Naive thymus-derived CD4-positive, alpha-beta T cell (primary cell): Measurements from ENCODE around the gene UBXN6. TPM values are rescaled to one million over a fixed set of nuclear protein-coding genes. Genes with fewer than 3 reads are reported as not detected.

Experiments used
- ATAC-seq: fragments of 150-1000 bp; cut with Tn5 transposase; 2 replicates; pipeline ENCODE4 v1.10.0; 2021; ENCODE audit warnings: mild to moderate bottlenecking, moderate library complexity
- CTCF ChIA-PET: fragments of 350-600 bp; sonication (Branson Sonifier 250); formaldehyde crosslinking; loops from one replicate; lab custom pipeline; 2021; ENCODE audit warnings: antibody characterized with exemption; lab: Charles Lee
- POLR2A ChIA-PET: fragments of 350-600 bp; sonication (Branson Sonifier 250); formaldehyde crosslinking; loops from one replicate; lab custom pipeline; 2021; ENCODE audit warnings: antibody characterized with exemption, inconsistent platforms; lab: Charles Lee
- DNase-seq, 9 donors: peaks; one replicate each; pipeline versions ENCODE4 v3.0.0 to v3.0.0-alpha.2; 2020 to 2022; ENCODE audit warnings: mixed read lengths in 1 of 9
- H3K27ac ChIP-seq: one replicate; pipeline ENCODE4 v1.7.0; 2013; ENCODE audit warnings: mild to moderate bottlenecking, low read depth, low read length, moderate library complexity
- H3K27me3 ChIP-seq, 2 donors: one replicate each; pipeline ENCODE4 v1.7.0; 2013; ENCODE audit warnings: low read length in 2 of 2, mild to moderate bottlenecking in 2 of 2, moderate library complexity in 2 of 2; ENCODE audit not compliant: control insufficient read depth in 2 of 2, insufficient read depth in 2 of 2
- H3K36me3 ChIP-seq, 3 experiments: 1 replicate in 2 of 3; 2 replicates in 1 of 3; pipeline ENCODE4 v1.7.0; 2013; ENCODE audit warnings: low read length in 3 of 3, mild to moderate bottlenecking in 3 of 3, moderate library complexity in 1 of 3; ENCODE audit not compliant: insufficient read depth in 3 of 3, control insufficient read depth in 2 of 3
- H3K4me1 ChIP-seq, 2 donors: one replicate each; pipeline ENCODE4 v1.7.0; 2013; ENCODE audit warnings: low read length in 2 of 2, mild to moderate bottlenecking in 2 of 2, moderate library complexity in 1 of 2; ENCODE audit not compliant: control insufficient read depth in 2 of 2, insufficient read depth in 2 of 2
- H3K4me3 ChIP-seq: 2 replicates; pipeline ENCODE4 v1.7.0; 2013; ENCODE audit warnings: mild to moderate bottlenecking, low read length
- H3K9me3 ChIP-seq, 3 experiments: 1 replicate in 2 of 3; 2 replicates in 1 of 3; pipeline ENCODE4 v1.7.0; 2013; ENCODE audit warnings: low read length in 3 of 3; ENCODE audit not compliant: control insufficient read depth in 2 of 3
- H3K27ac Mint-ChIP-seq, 9 donors: one replicate each; pipeline ENCODE4 v1.8.0; 2020 to 2022; ENCODE audit warnings: mixed read lengths in 9 of 9, mild to moderate bottlenecking in 8 of 9, moderate library complexity in 5 of 9, inconsistent platforms in 2 of 9
- H3K27me3 Mint-ChIP-seq, 5 donors: one replicate each; pipeline ENCODE4 v1.8.0; 2021 to 2022; ENCODE audit warnings: mixed read lengths in 5 of 5, mild to moderate bottlenecking in 1 of 5
- H3K36me3 Mint-ChIP-seq, 5 donors: one replicate each; pipeline ENCODE4 v1.8.0; 2020 to 2022; ENCODE audit warnings: mixed read lengths in 5 of 5, mild to moderate bottlenecking in 3 of 5, inconsistent platforms in 1 of 5
- H3K4me1 Mint-ChIP-seq, 7 donors: one replicate each; pipeline ENCODE4 v1.8.0; 2020 to 2022; ENCODE audit warnings: mixed read lengths in 7 of 7, mild to moderate bottlenecking in 3 of 7, inconsistent platforms in 1 of 7
- H3K4me3 Mint-ChIP-seq, 10 donors: one replicate each; pipeline ENCODE4 v1.8.0; 2020 to 2022; ENCODE audit warnings: mild to moderate bottlenecking in 10 of 10, mixed read lengths in 10 of 10, moderate library complexity in 6 of 10, inconsistent platforms in 2 of 10
- H3K9me3 Mint-ChIP-seq, 11 donors: one replicate each; pipeline ENCODE4 v1.8.0; 2020 to 2022; ENCODE audit warnings: mixed read lengths in 11 of 11, mild to moderate bottlenecking in 4 of 11, inconsistent platforms in 1 of 11, moderate library complexity in 1 of 11
- intact Hi-C, 2 donors: fragments of 100-400 bp; cut with micrococcal nuclease; formaldehyde crosslinking; loops; one replicate each; pipeline ENCODE4 v1.15.1; 2023
- polyA plus RNA-seq, 2 donors: library from polyadenylated mRNA; unstranded; fragments of 300-500 nt; fragmentation: Illumina TruSeq; gene quantifications; one replicate each; pipeline ENCODE4 v1.2.3, GENCODE V29; 2021
- total RNA-seq, 6 experiments: library from RNA in 5 of 6; stranded (reverse) in 5 of 6; gene quantifications; 1 replicate in 5 of 6; 2 replicates in 1 of 6; pipeline ENCODE4 v1.2.3 and lab custom pipeline; 2021 to 2026

Gene UBXN6
- total and polyA plus RNA-seq, 7 experiments from 2014 or later: 5.4 to 68.6 (median 50.3) TPM

DNA sequence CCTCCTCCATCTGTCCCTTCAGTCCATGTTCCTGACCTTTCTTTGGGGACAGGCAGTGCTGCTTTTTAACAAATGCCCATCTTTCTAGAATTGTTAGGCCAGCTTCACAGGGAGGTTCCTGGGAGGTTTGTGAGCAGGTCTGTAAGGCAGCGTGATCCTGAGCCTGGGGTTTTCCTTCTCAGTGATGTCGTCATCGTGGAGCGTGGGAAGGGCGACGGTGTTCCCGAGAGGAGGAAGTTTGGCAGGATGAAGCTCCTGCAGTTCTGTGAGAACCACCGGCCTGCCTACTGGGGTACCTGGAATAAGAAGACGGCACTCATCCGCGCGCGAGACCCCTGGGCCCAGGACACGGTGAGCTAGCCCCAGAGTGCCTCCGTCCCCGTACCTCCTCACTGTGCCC lies 28.3 kb downstream of the UBXN6 start:
- Histone ChIP-seq H3K4me1 (no peaks in the 10 kb centered on the region), H3K9me3 (no peaks in the 10 kb centered on the region), H3K36me3 (peaks cover 0 to 43% (median 5%) of the 10 kb centered on the region in 3 experiments), H3K4me3 (no peak overlapping the region), H3K27ac (no peak overlapping the region), H3K27me3 (no peaks in the 10 kb centered on the region)
- POLR2A ChIA-PET: no interaction called here
- DNase-seq (no peak), ATAC-seq (no peak)
- CTCF ChIA-PET: no interaction called here
- Mint-ChIP-seq H3K36me3 (peaks cover 4 to 26% (median 11%) of the 10 kb centered on the region in 5 donors), H3K4me3 (no peak overlapping the region), H3K9me3 (no peaks in the 10 kb centered on the region), H3K27me3 (no peaks in the 10 kb centered on the region), H3K4me1 (peaks cover 0 to 2% (median 0%) of the 10 kb centered on the region in 7 donors), H3K27ac (no peak overlapping the region)
- intact Hi-C loops: no loop called here

DNA sequence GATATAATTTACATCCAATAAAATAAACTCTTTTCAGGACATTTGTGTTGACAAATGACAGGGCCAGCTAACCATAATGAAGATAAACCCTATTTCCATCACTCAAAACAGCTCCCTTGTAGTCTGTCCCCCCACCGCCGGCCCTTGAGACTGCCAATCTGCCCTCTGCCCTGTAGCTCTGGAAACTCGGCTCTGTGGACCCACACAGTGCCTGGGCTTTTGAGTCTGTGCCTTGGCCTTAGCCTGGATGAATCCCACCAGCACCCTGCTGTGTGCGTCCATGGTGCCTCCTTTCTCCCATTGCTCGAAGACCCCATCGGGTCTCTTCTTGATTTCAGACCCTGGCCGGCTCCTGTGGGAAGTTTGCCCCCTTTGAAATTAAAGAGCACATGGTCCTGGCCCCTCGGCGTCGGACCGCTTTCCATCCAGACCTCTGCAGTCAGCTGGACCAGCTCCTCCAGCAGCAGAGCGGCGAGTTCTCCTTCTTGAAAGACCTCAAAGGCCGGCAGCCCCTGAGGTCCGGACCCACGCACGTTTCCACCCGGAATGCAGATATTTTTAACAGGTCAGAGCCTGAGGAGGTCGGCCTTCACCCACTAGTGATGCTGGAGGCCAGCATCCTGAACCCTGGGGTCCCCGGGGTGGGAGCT lies 29.1 kb downstream of the UBXN6 start:
- DNase-seq (no peak), ATAC-seq (no peak)
- H3K27me3 ChIP-seq: no peaks in the 10 kb centered on the region
- Mint-ChIP-seq H3K4me1 (peaks cover 0 to 7% (median 0%) of the 10 kb centered on the region in 7 donors), H3K27ac (peak overlapping the region in 1 of 9 donors; percentile 25), H3K27me3 (no peaks in the 10 kb centered on the region), H3K9me3 (no peaks in the 10 kb centered on the region), H3K4me3 (no peak overlapping the region), H3K36me3 (peaks cover 4 to 32% (median 14%) of the 10 kb centered on the region in 5 donors)
- CTCF ChIA-PET: interaction anchor here (0.5 kb wide), 1 partner anchor 157 kb away, joined by 3 read pairs; no protein-coding TSS in a partner anchor
- no peak overlapping the region for H3K27ac ChIP-seq
- intact Hi-C loops: no loop called here
- no peaks in the 10 kb centered on the region for H3K9me3 ChIP-seq
- POLR2A ChIA-PET: no interaction called here
- H3K36me3 ChIP-seq: peaks cover 0 to 51% (median 5%) of the 10 kb centered on the region in 3 experiments
- no peaks in the 10 kb centered on the region for H3K4me1 ChIP-seq
- no peak overlapping the region for H3K4me3 ChIP-seq

DNA sequence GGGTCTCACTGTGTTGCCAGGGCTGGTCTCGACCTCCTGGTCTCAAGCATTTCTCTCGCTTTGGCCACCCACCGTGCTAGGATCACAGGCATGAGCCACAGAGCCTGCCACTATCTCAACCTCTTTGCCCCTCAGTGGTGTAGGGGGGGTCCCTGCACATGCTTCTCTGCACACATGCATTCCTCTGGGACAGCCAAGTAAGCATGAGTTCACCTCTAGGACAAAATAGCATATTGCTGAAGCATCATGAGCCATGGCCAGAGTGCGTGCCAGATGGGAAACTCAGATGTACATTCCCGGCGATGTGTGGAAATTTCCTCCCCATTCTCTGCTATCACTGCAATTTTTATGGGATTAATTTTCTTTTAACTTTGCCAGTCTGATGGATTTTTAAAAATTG lies 32.1 kb downstream of the UBXN6 start:
- H3K27me3 Mint-ChIP-seq: no peaks in the 10 kb centered on the region
- peaks cover 0 to 11% (median 0%) of the 10 kb centered on the region in 7 donors for H3K4me1 Mint-ChIP-seq
- no peaks in the 10 kb centered on the region for H3K9me3 Mint-ChIP-seq
- Histone ChIP-seq H3K9me3 (no peaks in the 10 kb centered on the region), H3K4me3 (no peak overlapping the region), H3K4me1 (no peaks in the 10 kb centered on the region), H3K27ac (no peak overlapping the region), H3K36me3 (peaks cover 0 to 28% (median 5%) of the 10 kb centered on the region in 3 experiments), H3K27me3 (no peaks in the 10 kb centered on the region)
- peaks cover 4 to 36% (median 13%) of the 10 kb centered on the region in 5 donors for H3K36me3 Mint-ChIP-seq
- ATAC-seq (no peak), DNase-seq (no peak)
- ChIA-PET POLR2A (no interaction called here), CTCF (no interaction called here)
- H3K4me3 Mint-ChIP-seq: no peak overlapping the region
- no peak overlapping the region for H3K27ac Mint-ChIP-seq
- intact Hi-C loops: no loop called here

GRCh38 chr19:4423416-4424126 lies 34.0 kb downstream of the UBXN6 start:
- ATAC-seq (no peak), DNase-seq (no peak)
- H3K4me1 ChIP-seq: no peaks in the 10 kb centered on the region
- no peaks in the 10 kb centered on the region for H3K27me3 ChIP-seq
- Mint-ChIP-seq H3K27ac (no peak overlapping the region), H3K36me3 (peaks cover 0 to 29% (median 5%) of the 10 kb centered on the region in 5 donors), H3K27me3 (no peaks in the 10 kb centered on the region), H3K9me3 (no peaks in the 10 kb centered on the region), H3K4me3 (no peak overlapping the region), H3K4me1 (peaks cover 0 to 9% (median 0%) of the 10 kb centered on the region in 7 donors)
- POLR2A ChIA-PET: no interaction called here
- CTCF ChIA-PET: no interaction called here
- no peak overlapping the region for H3K4me3 ChIP-seq
- peaks cover 0 to 10% (median 0%) of the 10 kb centered on the region in 3 experiments for H3K36me3 ChIP-seq
- no peak overlapping the region for H3K27ac ChIP-seq
- no peaks in the 10 kb centered on the region for H3K9me3 ChIP-seq
- intact Hi-C loops: no loop called here

DNA sequence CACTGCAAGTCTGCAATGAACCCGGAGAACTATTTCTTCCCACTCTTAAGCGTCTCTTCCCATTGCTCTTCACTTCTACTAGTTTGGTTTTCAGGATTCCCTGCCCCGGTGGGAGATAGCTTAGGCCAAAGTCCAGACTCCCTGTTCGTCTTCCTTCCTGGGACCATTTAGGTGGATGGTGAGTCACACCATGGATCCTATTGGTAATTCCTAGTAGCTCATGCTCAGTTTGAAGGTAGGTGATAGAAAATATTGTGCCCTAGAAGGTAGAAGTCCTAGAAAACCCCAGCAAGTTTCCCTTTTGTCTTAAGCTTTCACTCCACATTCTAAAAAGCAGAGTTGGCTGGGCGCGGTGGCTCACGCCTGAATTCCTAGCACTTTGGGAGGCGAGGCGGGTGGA lies 41.3 kb downstream of the UBXN6 start:
- Histone ChIP-seq H3K4me3 (no peak overlapping the region), H3K27me3 (no peaks in the 10 kb centered on the region), H3K9me3 (no peaks in the 10 kb centered on the region), H3K36me3 (peaks cover 0 to 6% (median 0%) of the 10 kb centered on the region in 3 experiments), H3K27ac (no peak overlapping the region), H3K4me1 (no peaks in the 10 kb centered on the region)
- H3K4me1 Mint-ChIP-seq: peaks cover 0 to 4% (median 0%) of the 10 kb centered on the region in 7 donors
- CTCF ChIA-PET: no interaction called here
- H3K36me3 Mint-ChIP-seq: peaks cover 0 to 14% (median 8%) of the 10 kb centered on the region in 5 donors
- no peak for ATAC-seq
- H3K4me3 Mint-ChIP-seq: no peak overlapping the region
- H3K9me3 Mint-ChIP-seq: no peaks in the 10 kb centered on the region
- H3K27ac Mint-ChIP-seq: no peak overlapping the region
- no peaks in the 10 kb centered on the region for H3K27me3 Mint-ChIP-seq
- POLR2A ChIA-PET: interaction anchor here (0.7 to 1.3 kb wide), 2 partner anchors 11 to 21 kb away, joined by 3 to 6 read pairs; no protein-coding TSS in a partner anchor
- DNase-seq: no peak
- intact Hi-C loops: no loop called here

DNA sequence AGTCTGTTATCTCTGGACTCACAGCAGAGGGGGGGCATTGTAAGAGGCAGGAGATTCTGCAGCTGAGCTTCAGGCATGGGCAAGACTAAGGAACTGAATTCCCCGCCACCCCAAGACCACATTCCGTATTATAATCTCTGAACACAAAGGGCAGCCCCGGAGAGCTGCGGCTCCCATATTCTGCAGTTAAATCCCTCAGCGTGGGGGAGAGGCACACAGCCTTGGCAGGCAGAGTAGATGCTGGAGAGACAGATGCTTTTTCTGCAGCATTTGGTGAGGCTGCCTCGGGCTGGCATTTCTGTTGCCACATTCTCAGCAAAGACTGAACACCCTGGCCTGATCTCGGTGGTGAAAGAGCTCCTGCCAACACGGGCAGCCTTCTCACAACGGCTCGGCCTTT lies 42.2 kb downstream of the UBXN6 start:
- peaks cover 0 to 6% (median 0%) of the 10 kb centered on the region in 3 experiments for H3K36me3 ChIP-seq
- ChIA-PET CTCF (no interaction called here), POLR2A (no interaction called here)

More for the DNA sequence above, 42.2 kb downstream of the UBXN6 start:
- H3K4me3 ChIP-seq: no peak overlapping the region
- H3K27ac Mint-ChIP-seq: peak overlapping the region in 1 of 9 donors; percentile 38
- ATAC-seq: no peak
- H3K27me3 ChIP-seq: no peaks in the 10 kb centered on the region
- no peaks in the 10 kb centered on the region for H3K9me3 ChIP-seq
- H3K4me1 ChIP-seq: no peaks in the 10 kb centered on the region
- H3K36me3 Mint-ChIP-seq: peaks cover 0 to 14% (median 8%) of the 10 kb centered on the region in 5 donors
- no peaks in the 10 kb centered on the region for H3K27me3 Mint-ChIP-seq
- H3K4me3 Mint-ChIP-seq: no peak overlapping the region
- no peaks in the 10 kb centered on the region for H3K9me3 Mint-ChIP-seq
- DNase-seq: no peak
- no peak overlapping the region for H3K27ac ChIP-seq
- intact Hi-C loops: no loop called here
- peaks cover 0 to 4% (median 0%) of the 10 kb centered on the region in 7 donors for H3K4me1 Mint-ChIP-seq
